HG03097 (cell line): ENCODE results near the gene ATP1B1.
A peak's percentile ranks its signal among the peaks of the same experiment; 100 is the strongest.

ENCODE experiments used
- ATAC-seq: cut with Tn5 transposase; IDR thresholded peaks from one replicate; pipeline ENCODE4 v1.9.1; 2021; ENCODE audit not compliant: unreplicated experiment, low FRiP score

Gene ATP1B1

DNA sequence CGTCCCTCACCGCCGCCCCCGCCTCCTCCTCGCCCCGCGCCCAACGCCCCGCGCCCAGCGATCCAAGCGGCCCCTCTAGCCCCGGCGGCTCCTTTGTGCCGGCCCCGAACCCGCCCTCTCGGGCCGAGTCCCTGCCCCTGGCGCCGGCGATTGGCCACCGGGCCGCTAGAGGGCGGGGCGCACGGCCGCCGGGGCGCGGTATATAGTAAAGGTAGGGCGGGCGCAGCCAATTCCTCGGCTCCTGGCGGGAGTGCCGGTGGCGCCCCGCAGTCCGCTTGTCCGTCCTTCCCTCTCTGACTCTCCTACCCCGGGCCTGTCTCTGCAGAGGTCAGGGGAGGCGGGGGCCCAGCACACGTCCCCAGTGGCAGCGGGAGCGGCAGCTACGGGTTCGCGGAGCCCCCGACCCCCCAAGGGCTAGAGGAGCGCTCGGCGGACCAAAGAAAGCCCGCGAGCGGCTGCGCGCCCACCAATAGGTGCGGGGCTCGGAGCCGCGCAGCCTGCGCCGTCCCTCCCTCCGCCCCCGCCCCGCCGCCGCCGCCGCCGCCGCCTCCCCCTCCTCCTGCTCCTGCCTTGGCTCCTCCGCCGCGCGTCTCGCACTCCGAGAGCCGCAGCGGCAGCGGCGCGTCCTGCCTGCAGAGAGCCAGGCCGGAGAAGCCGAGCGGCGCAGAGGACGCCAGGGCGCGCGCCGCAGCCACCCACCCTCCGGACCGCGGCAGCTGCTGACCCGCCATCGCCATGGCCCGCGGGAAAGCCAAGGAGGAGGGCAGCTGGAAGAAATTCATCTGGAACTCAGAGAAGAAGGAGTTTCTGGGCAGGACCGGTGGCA lies at the start of gene ATP1B1:
TSS of gene ATP1B1 (plus strand) at position 596 of the 826 bp plus-strand sequence. CDS start at position 736, 140 bp downstream.
- peak; percentile 86 for ATAC-seq

DNA sequence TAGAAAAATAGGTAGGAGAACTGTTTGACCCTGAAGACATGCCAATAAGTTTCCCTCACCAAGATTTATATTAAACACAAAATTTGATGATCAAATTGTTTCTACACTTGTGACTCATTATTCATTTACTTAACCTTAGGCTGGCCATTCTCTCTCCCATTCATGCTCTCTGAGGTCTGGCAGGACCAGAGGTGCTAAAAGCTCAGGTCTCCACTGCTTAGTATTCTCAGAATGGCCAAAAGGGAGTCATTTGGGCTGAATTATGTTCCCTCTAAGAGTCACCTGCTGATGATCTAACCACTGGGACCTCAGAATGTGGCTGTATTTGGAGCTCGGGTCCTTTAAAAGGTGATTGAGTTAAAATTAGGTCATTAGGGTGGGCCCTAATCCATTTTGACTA lies 47.1 kb upstream of the ATP1B1 start:
- ATAC-seq, result no peak

DNA sequence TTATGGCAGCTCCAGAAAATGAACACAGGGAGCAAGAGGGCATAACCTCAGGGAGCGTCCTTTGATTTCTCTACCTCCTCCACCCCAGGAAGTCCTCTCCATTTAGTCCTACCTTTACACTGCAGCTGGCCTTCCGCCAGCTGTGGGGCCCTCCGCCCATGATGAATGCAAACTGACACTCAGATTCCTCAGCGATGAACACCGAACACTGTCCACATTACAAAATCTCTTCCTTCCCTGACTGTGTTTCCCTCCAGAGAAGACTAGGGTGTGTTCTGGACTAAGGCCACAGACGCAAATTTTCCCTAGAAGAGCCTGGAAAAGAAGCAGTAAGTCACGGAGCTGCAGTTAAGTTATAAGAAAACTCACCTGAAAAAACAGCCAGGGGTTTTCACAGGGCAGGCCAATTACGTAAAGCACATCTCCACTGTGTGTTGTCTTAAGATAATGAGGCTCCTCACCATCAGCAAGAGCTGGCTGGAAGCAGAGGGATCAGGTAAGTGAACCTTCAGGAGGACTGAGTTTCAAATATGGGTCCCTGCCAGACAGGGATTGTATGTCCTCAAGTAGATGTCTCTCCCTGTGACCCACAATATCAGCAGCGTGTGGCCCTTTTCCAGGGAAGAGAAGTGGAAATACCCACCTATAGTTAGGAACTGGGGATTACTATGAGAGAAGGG lies 46.3 kb upstream of the ATP1B1 start:
- no peak for ATAC-seq

DNA sequence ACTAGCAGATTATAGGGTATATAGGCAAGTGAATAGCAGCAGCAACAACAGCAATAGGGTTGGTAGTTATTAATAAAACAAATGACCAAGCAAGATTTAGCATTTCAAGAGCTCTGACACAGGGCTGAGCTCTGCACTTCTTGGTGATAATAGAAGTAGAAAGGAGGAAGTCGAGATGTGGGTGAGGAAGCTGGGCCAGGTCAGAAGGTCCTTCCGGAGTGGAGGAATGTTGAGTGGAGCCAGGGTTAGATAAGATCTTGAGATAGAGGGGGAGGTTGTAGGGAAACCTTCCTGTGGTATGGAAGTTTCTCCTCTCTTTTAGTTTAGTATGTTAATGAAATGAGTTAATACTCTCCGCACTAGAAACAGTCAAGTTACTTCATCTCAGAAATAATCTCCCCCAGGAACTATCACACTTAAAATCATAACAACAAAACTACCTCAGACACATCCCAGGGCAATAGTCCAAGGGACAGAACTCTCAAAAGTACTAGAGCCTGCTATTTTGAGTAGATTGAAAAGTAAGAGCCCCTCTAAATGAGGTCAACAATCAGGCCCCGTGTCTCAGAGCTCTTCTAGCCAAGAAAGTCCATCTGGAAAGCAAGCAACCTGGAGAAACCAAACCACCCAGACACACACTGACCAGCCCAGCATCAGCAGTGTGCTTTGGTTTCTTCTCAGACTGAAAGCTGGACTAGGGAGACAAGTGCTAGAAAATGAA lies 45.4 kb upstream of the ATP1B1 start:
- ATAC-seq, result no peak

DNA sequence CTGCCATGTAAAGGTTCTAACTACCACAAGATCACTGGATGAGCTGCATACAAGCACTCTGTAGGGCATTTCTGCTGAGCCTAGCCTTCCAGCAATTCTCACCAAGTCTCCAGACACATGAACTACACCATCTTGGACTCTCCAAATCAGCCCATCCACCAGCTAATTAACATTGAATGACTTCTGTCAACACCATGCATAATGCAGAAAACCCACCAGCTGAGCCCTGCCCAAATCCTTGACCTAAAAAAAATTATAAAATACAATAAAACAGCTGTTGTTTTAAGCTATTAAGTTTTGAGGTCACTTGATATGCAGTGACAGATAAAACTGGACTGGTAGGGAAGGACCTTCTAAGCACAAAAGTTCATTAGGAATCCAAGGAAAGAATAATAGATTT lies 44.3 kb upstream of the ATP1B1 start:
- no peak for ATAC-seq

DNA sequence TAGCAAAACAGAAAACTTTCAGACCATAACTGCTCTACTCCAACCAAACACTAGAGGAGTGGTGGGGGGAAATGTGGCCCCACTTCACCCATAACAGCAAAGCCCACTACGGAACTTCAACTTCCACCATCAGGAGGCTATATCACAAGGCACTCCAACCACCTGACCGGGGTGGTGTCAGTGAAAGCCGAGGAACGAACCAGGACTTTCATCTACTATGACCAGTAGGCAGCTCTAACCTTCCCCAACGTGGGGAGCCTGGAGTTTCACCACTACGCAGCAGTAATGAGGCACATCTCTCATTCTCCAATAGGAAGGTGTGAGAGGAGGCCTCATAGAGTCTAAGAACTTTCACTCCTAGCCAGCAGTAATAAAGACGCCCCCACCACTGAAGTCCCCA lies 42.4 kb upstream of the ATP1B1 start:
- no peak for ATAC-seq

DNA sequence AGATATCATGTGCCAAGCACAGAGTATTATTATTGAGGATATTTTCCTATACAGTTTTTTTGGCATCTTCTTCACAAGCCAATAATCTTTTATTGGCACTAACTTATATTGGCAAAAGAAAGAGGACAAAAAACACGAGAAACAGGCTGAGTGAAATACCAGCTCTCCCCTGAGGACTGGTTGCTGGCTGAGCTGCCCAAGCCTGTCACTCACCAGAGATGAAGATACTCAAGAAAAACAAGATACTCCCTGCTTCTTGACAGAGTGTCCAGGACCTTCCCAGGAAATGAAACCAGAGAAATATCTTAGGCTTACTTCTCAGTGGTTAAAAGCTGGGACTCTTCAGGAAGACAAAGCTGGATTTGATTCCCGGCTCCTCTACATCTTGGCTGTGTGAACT lies 35.9 kb upstream of the ATP1B1 start:
- no peak for ATAC-seq

DNA sequence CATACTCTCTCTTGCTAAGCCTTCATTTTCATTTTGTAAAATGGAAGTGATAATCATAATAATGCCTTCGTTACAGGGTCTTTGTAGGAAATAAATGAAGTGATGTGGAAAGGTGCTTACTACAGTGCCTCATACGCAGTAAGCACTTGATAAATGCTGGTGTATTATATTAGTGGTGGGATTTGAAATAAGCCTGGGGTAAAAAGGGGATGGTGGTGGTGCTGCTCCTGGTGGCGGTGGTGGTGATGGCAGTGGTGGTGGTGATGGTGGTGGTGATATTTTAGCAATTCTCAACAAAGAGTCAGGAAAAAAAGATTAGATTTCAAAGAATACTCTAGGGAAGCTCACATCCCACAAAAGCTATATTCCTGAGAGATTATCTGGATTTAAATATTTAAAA lies 35.5 kb upstream of the ATP1B1 start:
- ATAC-seq, result no peak

DNA sequence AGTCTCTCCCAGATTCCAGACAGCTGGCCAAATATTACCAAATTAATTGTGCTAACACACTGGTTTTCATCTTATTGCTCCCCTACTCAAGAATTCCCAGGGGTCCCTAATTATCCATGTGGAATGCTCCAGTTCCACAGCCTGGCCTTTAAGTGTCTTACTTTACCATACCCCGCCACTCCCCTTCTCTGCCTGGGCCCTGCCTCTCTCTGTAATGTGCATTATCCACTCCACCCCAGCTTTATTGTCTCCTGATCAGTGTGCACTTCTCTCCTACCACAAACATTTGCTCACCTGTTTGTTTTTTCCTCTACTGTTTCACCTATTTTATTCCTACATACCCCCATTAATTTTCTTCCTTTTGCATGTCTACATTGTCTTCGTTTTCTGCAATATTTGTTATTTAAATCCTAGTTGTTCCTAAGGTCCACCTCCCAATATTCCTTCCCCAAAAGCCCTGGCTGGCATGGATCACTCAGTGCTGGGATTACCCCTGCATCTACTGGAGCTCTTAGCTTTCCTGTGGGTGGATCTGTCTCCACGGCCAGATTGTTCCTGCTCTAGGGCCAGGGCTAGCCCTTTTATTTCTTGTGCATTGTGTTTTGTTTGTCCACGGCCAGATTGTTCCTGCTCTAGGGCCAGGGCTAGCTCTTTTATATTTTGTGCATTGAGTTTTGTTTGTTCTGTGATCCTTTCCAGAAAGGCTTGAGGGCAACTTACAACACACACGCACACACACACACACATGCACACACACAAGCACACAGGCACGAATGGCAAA lies 33.4 kb upstream of the ATP1B1 start:
- no peak for ATAC-seq

DNA sequence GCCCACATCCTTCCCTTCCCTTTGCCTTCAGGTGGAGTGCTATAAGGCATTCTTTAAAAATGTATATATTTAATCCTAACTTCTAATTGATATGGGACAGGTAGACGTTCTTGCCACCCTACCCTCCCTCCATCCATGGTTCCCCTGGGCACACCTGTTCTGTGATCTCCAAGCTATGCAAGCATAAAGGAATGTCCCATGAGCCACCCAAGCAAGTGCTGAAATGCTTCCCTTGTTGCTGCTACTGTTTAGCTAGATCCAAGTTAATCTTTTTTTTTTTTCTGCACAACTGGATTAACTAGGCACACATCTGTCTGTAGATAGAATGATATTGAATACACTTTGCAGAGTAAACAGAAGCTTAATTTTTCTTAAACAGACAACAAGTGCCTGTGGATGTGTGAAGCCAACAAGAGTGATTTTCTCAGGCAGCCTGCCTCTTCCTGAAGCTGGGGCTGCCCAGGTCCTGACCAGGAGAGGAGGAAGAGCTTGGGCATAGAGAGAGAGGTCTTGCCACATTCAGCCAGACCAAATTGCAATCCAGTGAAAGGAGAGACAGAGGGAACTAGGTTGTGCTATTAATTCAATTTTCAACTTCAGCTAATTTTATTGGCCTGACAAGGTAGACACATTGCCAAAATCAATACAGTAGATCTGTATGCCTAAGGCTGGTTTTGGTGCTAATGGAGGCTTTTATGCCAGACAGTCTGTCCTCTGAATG lies 28.2 kb upstream of the ATP1B1 start:
- no peak for ATAC-seq

DNA sequence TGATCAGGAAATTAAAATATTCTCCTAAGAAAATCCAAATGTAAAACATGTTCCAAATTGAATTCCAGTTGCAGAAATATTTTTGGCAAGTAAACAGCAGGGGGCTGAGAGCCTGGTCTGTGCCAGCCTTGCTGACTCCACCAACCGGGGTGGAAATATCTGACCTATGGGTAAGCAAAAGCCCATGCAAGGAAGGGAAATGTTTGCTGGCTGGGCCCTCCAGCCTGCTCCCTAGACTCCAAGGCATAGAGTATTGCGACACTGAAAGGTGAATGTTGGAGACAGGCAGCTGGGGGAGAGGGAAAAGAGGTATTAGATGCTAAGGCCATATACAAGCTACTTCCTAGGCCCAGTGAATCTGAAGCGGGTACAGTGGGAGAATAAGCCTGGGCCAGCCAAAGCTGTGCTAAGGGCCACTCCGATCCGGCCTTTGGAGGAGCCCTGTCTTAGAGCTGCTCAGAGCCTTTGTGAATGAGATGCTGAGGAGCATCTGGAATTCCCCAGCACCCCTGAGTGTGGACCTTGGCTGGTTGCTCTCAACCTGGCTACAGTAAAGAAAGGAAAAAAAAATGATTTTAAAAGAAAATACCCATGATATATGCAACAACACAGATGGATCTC lies 24.9 kb upstream of the ATP1B1 start:
- ATAC-seq, result no peak

DNA sequence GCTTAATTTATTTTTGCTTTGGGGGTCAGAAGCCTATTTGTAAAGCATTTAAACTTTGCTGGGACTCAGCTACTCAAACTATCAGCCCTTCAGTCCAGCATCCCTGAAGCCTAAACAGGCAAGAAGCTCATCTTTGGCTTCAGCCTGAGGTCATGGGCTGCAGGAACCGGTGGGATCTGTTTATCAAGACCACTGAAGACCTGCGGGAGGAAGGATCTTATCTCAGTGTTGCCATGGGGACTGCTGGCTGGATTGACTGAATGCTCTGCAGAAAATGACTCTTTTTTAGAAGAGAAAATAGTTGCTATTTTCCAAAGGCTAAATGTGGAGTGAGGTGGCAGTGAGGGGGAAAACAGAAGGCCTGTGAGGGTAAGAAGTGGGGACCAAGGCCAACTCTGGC lies 20.6 kb upstream of the ATP1B1 start:
- no peak for ATAC-seq

DNA sequence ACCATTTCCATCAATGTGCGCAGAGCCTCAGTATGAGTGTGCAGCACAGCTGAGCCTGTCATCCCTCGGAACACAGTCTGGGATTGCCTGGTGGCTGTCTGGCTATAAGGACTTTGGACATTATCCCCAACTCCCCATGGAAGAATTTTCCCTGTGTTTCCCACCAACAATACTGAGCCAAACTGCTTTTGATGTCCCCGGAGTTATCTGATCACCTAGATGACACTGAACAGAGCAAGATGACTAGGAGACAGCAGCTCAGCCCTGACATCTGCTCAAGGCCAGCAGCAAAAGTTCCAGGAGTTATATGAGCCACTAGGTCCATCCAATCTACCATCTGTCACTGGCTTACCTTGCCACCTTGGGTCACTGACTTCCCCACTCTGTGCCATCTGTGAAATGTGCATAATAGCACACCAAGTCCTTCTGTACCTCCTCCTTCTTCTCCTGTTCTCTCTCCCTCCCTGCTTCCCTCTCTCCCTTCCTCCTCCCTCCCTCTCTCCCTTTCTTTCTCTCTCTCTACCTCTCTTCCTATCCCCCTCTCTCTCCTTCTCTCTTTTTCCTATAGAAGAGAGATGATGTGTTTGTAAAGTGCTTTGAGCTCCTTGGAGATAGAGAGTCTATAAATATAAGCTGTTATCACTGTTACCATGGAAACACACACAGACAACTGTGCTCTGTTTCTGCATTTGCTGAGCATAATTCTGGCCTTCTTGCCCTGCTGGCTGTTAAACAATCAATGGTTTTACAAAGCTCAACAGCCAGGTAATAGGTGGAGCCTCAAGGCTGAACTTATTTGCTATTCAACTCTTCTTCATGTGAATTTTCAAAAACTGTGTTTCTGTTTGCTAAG lies 19.7 kb upstream of the ATP1B1 start:
- ATAC-seq, result no peak

DNA sequence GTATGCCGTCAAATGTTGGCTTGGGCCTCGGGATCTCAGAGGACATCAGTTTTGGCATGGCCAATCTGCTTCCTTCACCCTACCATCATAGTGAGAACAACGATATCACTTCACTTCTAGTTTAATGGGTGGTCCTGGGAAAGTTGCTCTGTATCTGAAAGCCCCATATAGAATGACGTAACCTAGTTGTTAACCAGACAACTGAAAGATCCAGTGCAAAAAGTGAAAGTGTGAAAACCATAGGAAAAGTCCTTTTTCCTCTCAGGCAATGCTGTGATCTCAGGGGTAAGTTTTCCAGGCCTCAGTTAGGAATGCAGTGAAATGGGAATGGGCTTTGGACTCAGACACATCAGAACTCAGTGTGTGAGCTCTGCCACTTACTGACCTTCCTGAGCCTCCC lies 18.6 kb upstream of the ATP1B1 start:
- ATAC-seq, result no peak

DNA sequence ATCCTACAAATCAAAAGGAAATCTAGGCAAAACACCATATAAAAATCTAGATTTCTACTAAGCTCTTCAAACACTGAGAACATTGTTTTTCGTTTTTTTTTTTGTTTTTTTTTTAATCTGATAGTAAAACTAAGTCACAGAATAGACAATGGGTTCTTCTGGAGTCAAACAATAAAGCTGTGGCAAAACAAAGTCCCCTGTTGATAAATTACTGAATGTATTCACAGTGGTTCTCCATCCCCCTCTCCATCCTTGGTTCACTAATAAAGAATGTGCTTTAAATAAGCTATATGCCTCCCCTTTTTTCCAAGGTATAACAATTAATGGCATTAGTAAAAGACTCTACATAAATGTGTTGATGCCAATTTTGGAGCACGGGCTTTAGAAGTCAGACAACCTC lies 16.7 kb upstream of the ATP1B1 start:
- ATAC-seq, result no peak

DNA sequence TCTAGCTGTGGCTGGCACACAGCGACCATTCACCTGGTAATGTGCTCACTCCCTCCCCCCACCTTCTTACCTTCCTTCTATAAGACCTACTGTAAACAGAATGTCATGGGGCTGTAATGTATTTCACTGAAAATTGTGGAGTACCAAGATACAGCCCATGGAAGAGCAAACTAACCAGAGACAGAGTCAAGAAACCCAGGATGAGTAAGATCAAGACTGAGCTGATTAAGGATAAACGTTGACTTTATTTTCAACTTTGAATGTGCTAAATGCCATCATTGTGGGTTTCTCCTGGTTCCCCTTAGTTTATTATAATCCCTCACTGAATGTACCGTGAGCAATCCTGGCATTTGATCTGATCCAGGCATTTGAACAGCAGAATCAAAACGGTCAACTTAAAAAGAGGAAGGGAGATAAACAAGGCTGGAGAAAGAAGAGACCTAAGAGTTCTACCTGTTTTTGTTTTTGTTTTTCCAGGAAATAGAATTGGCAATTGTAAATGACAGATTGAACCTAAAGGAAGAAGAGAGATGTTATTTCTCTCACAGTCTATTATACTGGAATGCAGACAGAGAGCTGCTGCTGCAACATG lies 16.1 kb upstream of the ATP1B1 start:
- no peak for ATAC-seq

DNA sequence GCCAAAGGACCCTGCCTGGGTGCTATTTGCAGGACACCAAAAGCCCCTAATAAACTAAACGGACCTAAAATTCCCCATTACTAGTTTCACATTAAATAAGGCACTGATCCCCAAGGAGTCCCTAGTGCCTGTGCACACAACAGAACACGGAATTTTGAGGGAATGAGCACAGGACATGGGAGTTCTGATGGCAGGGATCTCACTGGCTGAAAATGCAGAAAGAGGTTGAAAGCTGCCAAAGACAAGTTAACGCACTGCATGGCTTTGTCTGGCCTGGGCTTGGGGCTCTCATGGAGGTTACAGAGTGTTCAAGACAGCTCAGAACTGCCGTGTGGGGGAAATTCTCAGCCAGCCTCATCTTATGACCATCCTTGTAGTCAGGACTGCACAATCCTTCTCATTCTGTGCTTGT lies 15.6 kb upstream of the ATP1B1 start:
- ATAC-seq, result no peak

DNA sequence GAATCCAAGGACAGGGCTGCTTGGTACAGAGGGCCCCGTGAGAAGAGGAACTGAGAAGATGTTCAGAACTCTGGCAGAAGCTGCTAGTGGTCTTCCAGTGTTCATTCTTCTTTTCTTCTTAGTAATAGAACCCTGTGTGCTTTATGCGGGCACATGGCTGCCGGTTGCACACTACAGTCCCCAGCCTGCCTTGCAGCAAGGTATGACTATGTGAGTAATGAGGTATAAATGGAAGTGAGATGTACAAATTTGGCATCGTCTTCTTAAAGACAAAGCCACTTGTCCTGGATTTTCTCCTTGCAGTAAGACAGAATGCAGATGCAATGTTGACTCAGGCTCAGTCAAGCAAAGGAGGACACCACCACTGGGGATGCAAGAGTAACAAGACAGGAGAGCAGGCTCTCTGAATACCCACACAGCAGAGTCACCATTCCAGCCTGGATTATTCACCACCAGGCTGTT lies 15.0 kb upstream of the ATP1B1 start:
- ATAC-seq, result no peak
